NCI-H2196 (cell line): ENCODE measurements around the gene KRT34.
A peak's percentile ranks its signal among the peaks of the same experiment; 100 is the strongest.

Source experiments
- DNase-seq: peaks from one replicate; lab custom pipeline; 2025; ENCODE audit not compliant: unreplicated experiment; lab: John Stamatoyannopoulos, UW

KRT34 gene

GRCh38 chr17:41333836-41334235 is 48.3 kb downstream of the KRT34 start:
- DNase-seq, result no peak

GRCh38 chr17:41333098-41333497 is 49.0 kb downstream of the KRT34 start:
- DNase-seq, result no peak

GRCh38 chr17:41332239-41332638 is 49.9 kb downstream of the KRT34 start:
- no peak for DNase-seq

GRCh38 chr17:41331606-41332005 is 50.5 kb downstream of the KRT34 start:
- no peak for DNase-seq

GRCh38 chr17:41329279-41329948 is 52.7 kb downstream of the KRT34 start:
- peak; percentile 17 for DNase-seq

- no peak for DNase-seq
Observed at GRCh38 chr17:41328207-41328606, 53.9 kb downstream of the KRT34 start.
